ENCODE data around the gene GDAP1L1.

DNA sequence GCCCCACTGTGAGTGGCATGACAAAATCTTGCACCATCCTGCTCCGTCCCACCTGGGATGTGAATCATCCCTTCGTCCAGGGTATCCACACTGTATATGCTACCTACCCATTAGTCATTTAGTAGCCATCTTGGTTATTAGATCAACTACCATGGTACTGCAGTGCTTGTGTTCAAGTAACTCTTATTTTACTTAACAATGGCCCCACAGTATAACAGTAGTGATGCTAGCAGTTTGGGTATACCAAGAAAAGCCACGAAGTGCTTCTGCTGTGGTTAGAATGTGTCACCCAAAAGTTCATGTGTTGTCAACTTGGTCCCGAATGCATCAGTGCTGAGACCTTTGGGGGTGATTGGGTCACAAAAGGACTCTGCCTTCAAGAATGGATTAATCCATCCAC, 48.2 kb upstream of the GDAP1L1 start:
- TF ChIP-seq, protein P1, sequence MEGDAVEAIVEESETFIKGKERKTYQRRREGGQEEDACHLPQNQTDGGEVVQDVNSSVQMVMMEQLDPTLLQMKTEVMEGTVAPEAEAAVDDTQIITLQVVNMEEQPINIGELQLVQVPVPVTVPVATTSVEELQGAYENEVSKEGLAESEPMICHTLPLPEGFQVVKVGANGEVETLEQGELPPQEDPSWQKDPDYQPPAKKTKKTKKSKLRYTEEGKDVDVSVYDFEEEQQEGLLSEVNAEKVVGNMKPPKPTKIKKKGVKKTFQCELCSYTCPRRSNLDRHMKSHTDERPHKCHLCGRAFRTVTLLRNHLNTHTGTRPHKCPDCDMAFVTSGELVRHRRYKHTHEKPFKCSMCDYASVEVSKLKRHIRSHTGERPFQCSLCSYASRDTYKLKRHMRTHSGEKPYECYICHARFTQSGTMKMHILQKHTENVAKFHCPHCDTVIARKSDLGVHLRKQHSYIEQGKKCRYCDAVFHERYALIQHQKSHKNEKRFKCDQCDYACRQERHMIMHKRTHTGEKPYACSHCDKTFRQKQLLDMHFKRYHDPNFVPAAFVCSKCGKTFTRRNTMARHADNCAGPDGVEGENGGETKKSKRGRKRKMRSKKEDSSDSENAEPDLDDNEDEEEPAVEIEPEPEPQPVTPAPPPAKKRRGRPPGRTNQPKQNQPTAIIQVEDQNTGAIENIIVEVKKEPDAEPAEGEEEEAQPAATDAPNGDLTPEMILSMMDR (IDR thresholded peaks at IDR 0.05; ENCODE audit: extremely low read depth in 1 of 2, insufficient read depth in 1 of 2, low read depth in 1 of 2, low read length in 2 of 2): no peak
- TF ChIP-seq POLR2AphosphoS5 (IDR thresholded peaks at IDR 0.05; ENCODE audit: insufficient read depth, low read depth, low read length) (no peak), POLR2A (IDR thresholded peaks at IDR 0.05; ENCODE audit: low read depth, low read length) (no peak), EZH2 (IDR thresholded peaks at IDR 0.05; ENCODE audit: borderline replicate concordance, low read depth, low read length, severe bottlenecking) (no peak)
